ENCODE results near the gene BASP1. TPM values are rescaled to one million over a fixed set of nuclear protein-coding genes. Genes with fewer than 3 reads are reported as not detected.

Gene BASP1
- total and polyA plus RNA-seq, 2 experiments from 2014 or later = 87.5 to 114 TPM

DNA sequence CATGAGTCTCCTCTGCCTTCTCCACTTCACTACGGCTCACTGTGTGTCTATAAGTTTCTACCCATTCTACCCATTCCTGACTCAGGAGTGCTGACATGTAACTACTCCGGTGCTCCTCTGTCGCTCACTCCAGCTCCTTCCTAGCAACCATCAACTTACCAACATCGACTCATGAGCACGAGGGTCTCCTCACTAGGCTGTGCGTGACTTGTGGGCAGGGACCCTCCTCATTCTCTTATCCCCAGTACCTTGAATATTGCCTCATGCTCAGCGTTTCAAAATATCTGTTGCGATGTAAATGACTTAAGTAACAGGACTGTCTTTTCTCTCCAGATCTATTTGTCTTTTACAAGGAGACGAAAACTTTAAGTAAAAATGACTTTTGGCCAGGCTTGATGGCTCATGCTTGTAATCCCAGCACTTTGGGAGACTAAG, 73.1 kb downstream of the BASP1 start (continued):
- TF ChIP-seq, protein P1, sequence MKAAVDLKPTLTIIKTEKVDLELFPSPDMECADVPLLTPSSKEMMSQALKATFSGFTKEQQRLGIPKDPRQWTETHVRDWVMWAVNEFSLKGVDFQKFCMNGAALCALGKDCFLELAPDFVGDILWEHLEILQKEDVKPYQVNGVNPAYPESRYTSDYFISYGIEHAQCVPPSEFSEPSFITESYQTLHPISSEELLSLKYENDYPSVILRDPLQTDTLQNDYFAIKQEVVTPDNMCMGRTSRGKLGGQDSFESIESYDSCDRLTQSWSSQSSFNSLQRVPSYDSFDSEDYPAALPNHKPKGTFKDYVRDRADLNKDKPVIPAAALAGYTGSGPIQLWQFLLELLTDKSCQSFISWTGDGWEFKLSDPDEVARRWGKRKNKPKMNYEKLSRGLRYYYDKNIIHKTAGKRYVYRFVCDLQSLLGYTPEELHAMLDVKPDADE (IDR thresholded peaks at IDR 0.05) = no peak
- TF ChIP-seq, protein P2, sequence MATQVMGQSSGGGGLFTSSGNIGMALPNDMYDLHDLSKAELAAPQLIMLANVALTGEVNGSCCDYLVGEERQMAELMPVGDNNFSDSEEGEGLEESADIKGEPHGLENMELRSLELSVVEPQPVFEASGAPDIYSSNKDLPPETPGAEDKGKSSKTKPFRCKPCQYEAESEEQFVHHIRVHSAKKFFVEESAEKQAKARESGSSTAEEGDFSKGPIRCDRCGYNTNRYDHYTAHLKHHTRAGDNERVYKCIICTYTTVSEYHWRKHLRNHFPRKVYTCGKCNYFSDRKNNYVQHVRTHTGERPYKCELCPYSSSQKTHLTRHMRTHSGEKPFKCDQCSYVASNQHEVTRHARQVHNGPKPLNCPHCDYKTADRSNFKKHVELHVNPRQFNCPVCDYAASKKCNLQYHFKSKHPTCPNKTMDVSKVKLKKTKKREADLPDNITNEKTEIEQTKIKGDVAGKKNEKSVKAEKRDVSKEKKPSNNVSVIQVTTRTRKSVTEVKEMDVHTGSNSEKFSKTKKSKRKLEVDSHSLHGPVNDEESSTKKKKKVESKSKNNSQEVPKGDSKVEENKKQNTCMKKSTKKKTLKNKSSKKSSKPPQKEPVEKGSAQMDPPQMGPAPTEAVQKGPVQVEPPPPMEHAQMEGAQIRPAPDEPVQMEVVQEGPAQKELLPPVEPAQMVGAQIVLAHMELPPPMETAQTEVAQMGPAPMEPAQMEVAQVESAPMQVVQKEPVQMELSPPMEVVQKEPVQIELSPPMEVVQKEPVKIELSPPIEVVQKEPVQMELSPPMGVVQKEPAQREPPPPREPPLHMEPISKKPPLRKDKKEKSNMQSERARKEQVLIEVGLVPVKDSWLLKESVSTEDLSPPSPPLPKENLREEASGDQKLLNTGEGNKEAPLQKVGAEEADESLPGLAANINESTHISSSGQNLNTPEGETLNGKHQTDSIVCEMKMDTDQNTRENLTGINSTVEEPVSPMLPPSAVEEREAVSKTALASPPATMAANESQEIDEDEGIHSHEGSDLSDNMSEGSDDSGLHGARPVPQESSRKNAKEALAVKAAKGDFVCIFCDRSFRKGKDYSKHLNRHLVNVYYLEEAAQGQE (IDR thresholded peaks at IDR 0.05; ENCODE audit: unreplicated experiment) = no peak

GRCh38 chr5:17292434-17293015, 75.1 kb downstream of the BASP1 start:
- H3K36me3 Mint-ChIP-seq (ENCODE audit: low read depth) = peaks cover 11% of the 10 kb centered on the region
- no peak overlapping the region for H3K4me3 Mint-ChIP-seq
- no peak for ATAC-seq
- H3K4me1 Mint-ChIP-seq = no peaks in the 10 kb centered on the region
- no peak overlapping the region for H3K27ac ChIP-seq (ENCODE audit: low read depth)
- H3K27me3 Mint-ChIP-seq (ENCODE audit: insufficient read depth, low read depth, poor library complexity) = peaks cover 4% of the 10 kb centered on the region
- no peaks in the 10 kb centered on the region for H3K36me3 ChIP-seq (ENCODE audit: insufficient read depth)
- peak overlapping the region; percentile 88 for H2AFZ ChIP-seq
- H3F3A ChIP-seq (replicated peaks; ENCODE audit: low read depth) = no peaks in the 10 kb centered on the region
- no peaks in the 10 kb centered on the region; the same call in 1 of the 2 replicates for H3K9me2 ChIP-seq (ENCODE audit: insufficient read depth)
- H3K9me3 Mint-ChIP-seq = peaks cover 12% of the 10 kb centered on the region
- no peak overlapping the region for H3K4me3 ChIP-seq
- no peaks in the 10 kb centered on the region for H3K4me1 ChIP-seq (ENCODE audit: insufficient read depth)
- no peak for DNase-seq (ENCODE audit: low spot score)
- no peak overlapping the region for H3K27ac Mint-ChIP-seq
- H4K20me1 ChIP-seq (replicated peaks; ENCODE audit: insufficient read depth) = no peaks in the 10 kb centered on the region
- no peak overlapping the region for H3K4me2 ChIP-seq
- H3K27me3 ChIP-seq (ENCODE audit: insufficient read depth) = no peaks in the 10 kb centered on the region
- no peaks in the 10 kb centered on the region for H3K79me2 ChIP-seq (replicated peaks; ENCODE audit: insufficient read depth)
- TF ChIP-seq CREB1 (CRISPR knock-in tag; IDR thresholded peaks at IDR 0.05; ENCODE audit: low read depth) (no peak), EZH2 (IDR thresholded peaks at IDR 0.05; ENCODE audit: low read depth, unreplicated experiment) (no peak), POLR2AphosphoS5 (IDR thresholded peaks at IDR 0.05; ENCODE audit: low read depth) (no peak), EZH2phosphoT487 (IDR thresholded peaks at IDR 0.05; ENCODE audit: unreplicated experiment) (no peak), NANOG (IDR thresholded peaks at IDR 0.05; ENCODE audit: borderline replicate concordance) (no peak)
- TF ChIP-seq, protein P3, sequence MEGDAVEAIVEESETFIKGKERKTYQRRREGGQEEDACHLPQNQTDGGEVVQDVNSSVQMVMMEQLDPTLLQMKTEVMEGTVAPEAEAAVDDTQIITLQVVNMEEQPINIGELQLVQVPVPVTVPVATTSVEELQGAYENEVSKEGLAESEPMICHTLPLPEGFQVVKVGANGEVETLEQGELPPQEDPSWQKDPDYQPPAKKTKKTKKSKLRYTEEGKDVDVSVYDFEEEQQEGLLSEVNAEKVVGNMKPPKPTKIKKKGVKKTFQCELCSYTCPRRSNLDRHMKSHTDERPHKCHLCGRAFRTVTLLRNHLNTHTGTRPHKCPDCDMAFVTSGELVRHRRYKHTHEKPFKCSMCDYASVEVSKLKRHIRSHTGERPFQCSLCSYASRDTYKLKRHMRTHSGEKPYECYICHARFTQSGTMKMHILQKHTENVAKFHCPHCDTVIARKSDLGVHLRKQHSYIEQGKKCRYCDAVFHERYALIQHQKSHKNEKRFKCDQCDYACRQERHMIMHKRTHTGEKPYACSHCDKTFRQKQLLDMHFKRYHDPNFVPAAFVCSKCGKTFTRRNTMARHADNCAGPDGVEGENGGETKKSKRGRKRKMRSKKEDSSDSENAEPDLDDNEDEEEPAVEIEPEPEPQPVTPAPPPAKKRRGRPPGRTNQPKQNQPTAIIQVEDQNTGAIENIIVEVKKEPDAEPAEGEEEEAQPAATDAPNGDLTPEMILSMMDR (conservative IDR thresholded peaks at IDR 0.05; ENCODE audit: low read depth in 2 of 2) = no peak
- TF ChIP-seq, protein P1 (IDR thresholded peaks at IDR 0.05) = no peak
- TF ChIP-seq, protein P2 (IDR thresholded peaks at IDR 0.05; ENCODE audit: unreplicated experiment) = no peak

Measured in GM23338 (cell line).